Raji (cell line): Measurements from ENCODE around the gene KAZN.

Experiments used
- POLR2A ChIP-seq: IDR thresholded peaks from 2 replicates; pipeline ENCODE4 v1.6.1; 2011; ENCODE audit warnings: low read depth, low read length, control low read depth; ENCODE audit not compliant: insufficient read depth

KAZN gene

GRCh38 chr1:14576155-14576554 lies 22.3 kb upstream of the KAZN start:
- no peak for TF ChIP-seq POLR2A

- TF ChIP-seq POLR2A, result no peak
Observed at GRCh38 chr1:14577261-14577660, 21.2 kb upstream of the KAZN start.

DNA sequence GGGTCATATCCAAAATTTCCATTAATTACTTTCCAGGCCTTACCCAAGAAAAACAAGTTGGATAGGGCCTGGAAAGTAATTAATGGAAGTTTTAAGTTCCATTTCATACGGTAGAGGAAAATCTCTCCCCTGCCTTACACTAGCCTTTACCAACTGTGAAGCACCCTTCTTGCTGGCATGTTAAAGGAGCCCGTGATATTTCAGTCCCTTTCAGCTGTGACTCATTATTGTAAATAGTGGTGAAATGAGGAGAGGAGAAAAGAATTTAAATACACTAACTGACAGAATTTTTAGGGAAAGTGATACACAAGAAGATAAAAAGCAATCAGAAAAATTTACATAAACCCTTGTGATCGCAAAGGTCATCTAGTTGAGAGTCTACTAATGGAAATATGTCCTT lies 20.3 kb upstream of the KAZN start:
- TF ChIP-seq POLR2A, result no peak

DNA sequence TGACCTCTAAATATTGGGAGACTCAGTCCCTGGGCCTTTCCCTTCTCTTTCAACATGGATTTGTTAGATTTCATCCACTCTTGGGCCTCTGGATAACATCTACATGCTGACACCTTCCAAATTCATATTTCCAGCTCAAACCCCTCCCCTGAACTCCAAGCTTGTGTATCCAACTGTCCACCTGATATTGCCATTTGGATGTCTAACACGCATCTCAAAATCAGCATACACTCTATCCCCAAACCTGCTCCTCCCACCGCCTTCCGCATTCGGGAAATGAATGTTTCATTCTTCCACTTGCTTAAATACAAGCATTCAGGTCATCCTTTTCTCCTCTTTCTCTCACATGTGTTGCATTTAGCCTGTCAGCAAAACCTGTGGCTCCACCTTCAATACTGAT lies 17.5 kb upstream of the KAZN start:
- TF ChIP-seq POLR2A, result no peak

DNA sequence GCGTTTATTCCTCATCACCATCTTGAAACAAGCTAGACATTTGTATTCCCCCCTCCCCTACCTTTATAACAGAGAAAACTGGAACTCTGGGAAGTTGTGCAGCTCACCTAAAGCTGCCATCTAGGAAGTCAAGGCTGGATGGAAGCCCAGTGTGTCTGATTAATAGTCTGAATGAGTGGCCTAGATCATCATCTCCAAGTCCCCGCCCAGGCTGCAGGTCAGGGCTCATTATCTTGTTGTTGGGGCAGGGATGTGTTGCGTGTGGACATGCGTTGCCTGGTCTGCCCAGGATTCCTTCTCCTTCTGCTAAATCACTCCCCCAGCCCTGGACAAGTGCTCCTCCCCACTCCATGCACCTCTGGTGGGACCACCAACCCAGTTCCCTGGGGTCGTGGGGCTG lies 14.7 kb upstream of the KAZN start:
- no peak for TF ChIP-seq POLR2A

DNA sequence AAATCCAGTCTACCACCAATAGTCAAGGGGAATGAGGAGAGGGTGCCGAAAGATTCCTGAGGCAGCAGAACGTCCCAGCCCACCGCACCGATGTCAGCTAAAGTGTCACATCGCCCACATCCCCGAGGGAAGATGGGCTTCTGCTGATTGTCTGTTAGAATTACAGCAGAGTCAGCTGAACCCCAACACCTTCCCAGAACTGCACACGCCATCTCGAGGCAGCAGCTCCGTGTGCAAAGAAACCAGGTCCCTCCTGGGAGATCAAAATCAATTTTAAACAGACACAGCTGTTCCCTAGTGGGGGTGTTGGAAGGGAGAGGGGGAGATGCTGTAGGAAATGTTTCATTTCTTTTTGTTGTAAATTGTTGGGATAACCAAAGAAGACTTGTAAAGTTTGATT lies 12.8 kb upstream of the KAZN start:
- TF ChIP-seq POLR2A, result no peak

DNA sequence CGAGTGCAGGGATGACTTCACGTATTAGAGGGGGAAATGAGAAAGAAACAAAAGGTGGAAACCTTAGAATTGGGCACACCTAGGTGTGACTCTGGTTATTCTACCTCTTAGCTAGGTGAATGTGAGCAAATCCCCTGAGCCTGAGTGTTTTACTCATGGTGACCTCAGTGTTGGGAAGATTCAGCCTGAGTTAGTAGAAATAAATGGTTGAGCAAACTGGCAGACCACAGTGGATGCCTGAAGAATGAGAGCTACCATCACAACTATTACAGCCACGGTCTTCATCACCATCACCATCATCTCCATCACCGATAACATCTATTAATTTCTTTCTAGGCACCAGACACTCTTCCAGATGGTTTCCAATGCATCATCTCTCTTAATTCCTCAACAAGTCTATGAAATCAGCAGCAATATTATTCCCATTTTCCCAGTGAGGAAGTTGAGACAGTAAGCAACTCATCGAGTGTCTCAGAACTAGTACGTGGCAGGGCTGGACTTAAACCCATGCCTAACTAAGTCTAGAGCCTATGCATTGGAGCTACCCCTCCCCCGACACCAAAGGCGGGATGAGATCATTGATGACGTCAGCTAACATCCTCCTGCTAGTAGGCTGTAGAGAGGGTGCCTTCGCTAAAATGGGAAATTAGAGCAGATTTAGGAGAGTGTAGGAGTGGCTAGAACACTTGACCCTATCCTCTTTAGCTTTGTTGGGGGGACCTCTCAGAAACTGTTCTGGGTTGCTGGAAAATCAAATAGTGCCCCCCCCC lies 7.9 kb upstream of the KAZN start:
- no peak for TF ChIP-seq POLR2A

GRCh38 chr1:14591600-14591999 lies 6.9 kb upstream of the KAZN start:
- no peak for TF ChIP-seq POLR2A

DNA sequence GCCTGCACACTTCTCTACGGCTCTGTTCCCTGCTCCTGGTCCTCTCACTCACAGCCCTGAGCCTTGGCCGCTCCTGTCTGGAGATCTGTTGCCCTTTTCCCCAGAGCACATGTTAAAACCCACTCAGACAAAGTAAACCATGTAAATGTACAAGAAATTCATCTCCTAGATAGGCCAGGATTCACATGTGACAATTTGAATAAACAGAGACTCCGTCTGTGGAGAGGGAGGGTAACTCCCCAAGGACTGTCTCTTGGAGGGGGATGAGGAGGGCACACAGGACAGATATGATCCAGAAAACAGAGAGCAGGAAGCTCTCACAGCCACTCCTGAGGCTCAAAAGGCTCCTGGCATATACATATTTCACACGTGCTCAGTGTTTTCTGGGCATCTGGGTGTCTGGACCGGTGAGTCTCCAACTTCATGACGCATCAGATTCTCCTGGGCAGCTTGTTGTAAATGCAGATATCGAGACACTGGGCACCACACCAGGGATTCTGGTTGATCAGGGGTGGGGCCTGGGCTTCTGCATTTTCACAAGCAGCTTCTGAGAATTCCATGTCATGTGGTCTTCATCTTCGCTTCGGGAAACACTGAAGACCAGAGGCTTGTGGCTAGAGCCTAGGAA lies 6.4 kb upstream of the KAZN start:
- no peak for TF ChIP-seq POLR2A

DNA sequence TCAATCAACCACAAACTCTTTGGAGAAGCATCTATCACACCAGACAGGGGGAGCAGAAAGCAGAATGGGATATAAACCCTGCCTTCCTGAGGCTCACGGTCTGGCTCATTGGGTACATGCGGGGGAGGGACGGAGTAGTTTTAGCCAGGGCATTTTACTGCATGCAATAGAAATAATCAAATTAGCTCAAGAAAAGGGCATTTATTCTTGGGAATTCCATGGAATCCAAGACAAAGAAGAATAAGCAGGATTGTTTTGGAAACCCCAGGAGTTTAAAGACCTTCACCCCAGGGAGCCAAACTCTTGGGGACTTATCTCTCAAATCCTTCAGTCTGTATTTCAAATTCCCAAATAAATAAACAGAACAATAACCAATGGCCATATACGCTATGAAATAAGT lies 5.2 kb upstream of the KAZN start:
- no peak for TF ChIP-seq POLR2A

GRCh38 chr1:14594045-14594444 lies 4.4 kb upstream of the KAZN start:
- TF ChIP-seq POLR2A, result no peak

DNA sequence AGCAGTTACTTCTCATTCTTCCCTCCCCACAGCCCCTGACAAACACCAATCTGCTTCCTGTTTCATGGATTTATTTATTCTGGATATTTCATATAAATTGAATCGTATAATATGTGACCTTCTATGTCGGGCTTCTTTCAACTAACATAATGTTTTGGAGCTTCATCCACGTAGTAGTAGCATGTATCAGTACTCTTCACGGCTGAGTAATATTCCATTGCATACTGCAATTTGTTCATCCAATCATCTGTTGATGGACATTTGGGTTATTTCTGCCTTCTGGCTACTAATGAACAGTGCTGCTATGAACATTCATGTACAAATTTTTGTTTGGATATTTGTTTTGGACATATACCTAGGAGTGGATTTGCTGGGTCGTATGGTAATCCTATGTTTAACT lies 1.9 kb upstream of the KAZN start:
- TF ChIP-seq POLR2A, result no peak

GRCh38 chr1:14597343-14598006 lies 1.0 kb upstream of the KAZN start:
- TF ChIP-seq POLR2A, result no peak

- no peak for TF ChIP-seq POLR2A
Observed at GRCh38 chr1:14598007-14598497, 433 bp upstream of the KAZN start.

GRCh38 chr1:14599183-14599791 lies 802 bp downstream of the KAZN start:
- TF ChIP-seq POLR2A, result no peak

DNA sequence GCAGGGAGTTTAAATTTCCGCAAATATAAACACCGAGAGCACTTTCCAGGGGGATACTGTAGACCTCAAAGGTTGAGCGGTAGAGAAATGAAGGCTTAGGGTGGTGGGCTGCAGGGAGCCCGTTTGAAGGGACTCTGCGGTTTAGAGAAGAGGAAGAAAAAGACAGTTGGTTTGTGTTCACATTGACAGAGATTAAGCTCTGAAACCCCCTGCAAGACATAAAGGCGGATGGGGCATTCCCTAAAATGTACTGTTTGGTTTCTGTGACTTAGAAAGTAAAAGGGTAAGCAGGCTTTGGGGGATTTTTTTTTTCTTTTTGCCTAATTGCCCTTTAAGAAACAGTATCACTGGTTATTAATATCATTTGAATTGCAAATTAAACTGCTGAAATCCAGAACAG lies 1.3 kb downstream of the KAZN start:
- no peak for TF ChIP-seq POLR2A
